Gastrocnemius medialis (tissue), 4 donors: ENCODE results near the gene CYFIP2. TPM values are rescaled to one million over a fixed set of nuclear protein-coding genes. Genes with fewer than 3 reads are reported as not detected.

ENCODE experiments used
- ATAC-seq, 2 donors: fragments of 150-250 bp; one replicate each; pipeline ENCODE4 v1.9.1; 2016
- DNase-seq, 2 donors: peaks; one replicate each; pipeline ENCODE4 v3.0.0-alpha.2; 2019
- H3K27ac ChIP-seq, 4 donors: fragments of 200-600 bp; sonication (generic); 1 replicate in 1 of 4; 2 replicates in 3 of 4; pipeline ENCODE4 v1.5.1; 2016 to 2018; ENCODE audit warnings: mild to moderate bottlenecking in 2 of 4, moderate library complexity in 1 of 4
- H3K27me3 ChIP-seq, 3 donors: fragments of 200-600 bp; sonication (generic) in 2 of 3; 1 replicate in 1 of 3; 2 replicates in 2 of 3; pipeline versions ENCODE4 v1.5.1 to v1.6.0; 2016 to 2019; ENCODE audit warnings: mild to moderate bottlenecking in 1 of 3, moderate library complexity in 1 of 3
- H3K36me3 ChIP-seq, 2 donors: fragments of 200-600 bp; sonication (generic) in 1 of 2; one replicate each; pipeline ENCODE4 v1.5.1; 2017 to 2018
- H3K4me1 ChIP-seq, 2 donors: fragments of 200-600 bp; sonication (generic) in 1 of 2; one replicate each; pipeline ENCODE4 v1.5.1; 2016 to 2017; ENCODE audit warnings: mild to moderate bottlenecking in 2 of 2
- H3K4me3 ChIP-seq, 4 donors: fragments of 200-600 bp; sonication (generic) in 3 of 4; 1 replicate in 1 of 4; 2 replicates in 3 of 4; pipeline ENCODE4 v1.5.1; 2016 to 2019; ENCODE audit warnings: mild to moderate bottlenecking in 2 of 4
- H3K9me3 ChIP-seq, 3 donors: fragments of 200-600 bp; sonication (generic) in 2 of 3; 1 replicate in 1 of 3; 2 replicates in 2 of 3; pipeline ENCODE4 v1.5.1; 2016 to 2019
- CTCF ChIP-seq, 5 experiments: fragments of 450-650 bp in 3 of 5; fragments of 200-600 bp in 2 of 5; sonication (generic) in 2 of 5; IDR thresholded peaks in 4 of 5; conservative IDR thresholded peaks in 1 of 5; 1 replicate in 4 of 5; 2 replicates in 1 of 5; pipeline ENCODE4 v1.5.1; 2016 to 2019; ENCODE audit warnings: antibody characterized with exemption in 5 of 5, mild to moderate bottlenecking in 3 of 5, moderate library complexity in 3 of 5
- POLR2A ChIP-seq, 2 donors: fragments of 450-650 bp; IDR thresholded peaks; one replicate each; pipeline ENCODE4 v1.6.1; 2017; ENCODE audit warnings: antibody characterized with exemption in 2 of 2, mild to moderate bottlenecking in 2 of 2, moderate library complexity in 2 of 2
- in situ Hi-C, 4 donors: fragments of 200-750 bp; cut with MboI; loops; one replicate each; pipeline versions ENCODE4 v1.15.0 to v1.8.0; 2017; ENCODE audit warnings: low sequenced_read_pairs in 4 of 4
- intact Hi-C: fragments of 100-400 bp; cut with DNase I; formaldehyde crosslinking; loops from one replicate; pipeline ENCODE4 v1.15.1; 2023; ENCODE audit warnings: low total_unique reads
- total RNA-seq, 4 donors: library from RNA; depleted of rRNA; stranded (reverse); fragments of >200 nt; gene quantifications; one replicate each; pipeline versions ENCODE4 v1.1.0 to v1.2.3, GENCODE V29; 2016

The CYFIP2 gene
- total RNA-seq, 4 donors from 2014 or later, result 5.9 to 15.5 (median 10.7) TPM

- intact Hi-C loops, result no loop called here
- no peak overlapping the region for H3K4me3 ChIP-seq
- in situ Hi-C loops, result no loop called here
These were observed 7.2 kb downstream of the CYFIP2 start for GRCh38 chr5:157273131-157273556.

DNA sequence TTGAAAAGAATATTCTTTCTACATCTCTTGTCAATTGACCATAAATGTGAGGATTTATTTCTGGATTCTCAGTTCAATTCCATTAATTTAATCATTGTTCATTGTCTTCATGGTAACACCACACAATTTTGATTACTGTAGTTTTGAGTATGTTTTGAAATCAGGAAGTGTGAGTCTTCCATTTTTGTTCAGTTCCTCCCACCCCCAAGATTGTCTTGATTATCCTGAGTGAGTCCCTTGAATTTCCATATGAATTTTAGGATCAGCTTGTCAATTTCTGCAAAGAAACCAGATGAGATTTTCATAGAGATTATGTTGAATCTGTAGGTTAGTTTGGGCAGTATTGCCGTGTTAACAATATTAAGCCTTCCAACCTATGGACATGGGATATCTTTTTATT lies 9.5 kb downstream of the CYFIP2 start:
- Histone ChIP-seq H3K27ac (no peak overlapping the region), H3K4me1 (no peaks in the 10 kb centered on the region), H3K9me3 (no peaks in the 10 kb centered on the region), H3K36me3 (no peaks in the 10 kb centered on the region), H3K27me3 (no peaks in the 10 kb centered on the region), H3K4me3 (no peak overlapping the region)
- intact Hi-C loops (no loop called here), in situ Hi-C loops (no loop called here)
- TF ChIP-seq POLR2A (IDR thresholded peaks at IDR 0.05), result no peak
- TF ChIP-seq CTCF (IDR thresholded peaks at IDR 0.05 in 4 of 5, conservative IDR thresholded peaks at IDR 0.05 in 1 of 5), result no peak
- DNase-seq (no peak), ATAC-seq (no peak)

More at GRCh38 chr5:157273131-157273556, 7.2 kb downstream of the CYFIP2 start:
- no peak for ATAC-seq
- Histone ChIP-seq H3K27me3 (no peaks in the 10 kb centered on the region), H3K4me1 (peaks cover 0 to 3% of the 10 kb centered on the region in 2 donors), H3K36me3 (no peaks in the 10 kb centered on the region), H3K27ac (no peak overlapping the region), H3K9me3 (no peaks in the 10 kb centered on the region)
- DNase-seq, result no peak
- TF ChIP-seq CTCF (IDR thresholded peaks at IDR 0.05 in 4 of 5, conservative IDR thresholded peaks at IDR 0.05 in 1 of 5), result no peak
- TF ChIP-seq POLR2A (IDR thresholded peaks at IDR 0.05), result no peak

DNA sequence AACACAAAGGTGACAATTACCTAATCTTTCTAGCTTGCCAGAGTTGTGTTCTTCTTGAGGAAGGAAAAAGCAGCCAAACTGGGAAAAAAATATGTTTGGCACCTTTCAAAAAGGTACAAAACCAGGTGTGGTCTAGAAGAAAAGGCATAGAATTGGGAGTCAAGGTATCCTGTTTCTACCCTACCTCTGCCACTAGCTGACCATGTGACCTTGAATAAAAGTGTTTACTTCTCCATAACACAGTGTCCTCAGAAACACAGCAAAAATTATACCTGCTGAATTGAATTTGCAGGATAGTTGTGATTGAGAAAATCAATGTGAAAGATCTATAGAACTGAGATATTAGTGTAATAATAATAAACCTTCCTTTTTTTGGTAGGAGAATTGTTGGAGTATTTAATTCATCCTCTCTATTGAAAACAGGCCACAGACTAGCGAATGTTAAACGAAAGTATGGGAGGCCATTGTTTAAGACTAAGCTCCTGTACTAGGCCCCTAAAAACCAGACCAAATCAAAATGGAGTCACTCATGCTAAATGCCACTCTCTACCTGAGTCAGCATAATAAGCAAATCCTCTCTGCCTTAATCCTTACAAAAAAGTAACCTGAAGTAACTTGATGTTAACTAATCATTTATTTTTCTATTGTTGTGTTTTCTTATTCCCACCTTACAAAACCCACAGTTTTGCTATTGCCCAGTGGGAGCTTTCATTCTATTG lies 12.6 kb downstream of the CYFIP2 start:
- no peaks in the 10 kb centered on the region for H3K27me3 ChIP-seq
- H3K27ac ChIP-seq, result no peak overlapping the region
- intact Hi-C loops (no loop called here), in situ Hi-C loops (no loop called here)
- no peak for ATAC-seq
- no peak for DNase-seq
- TF ChIP-seq CTCF (IDR thresholded peaks at IDR 0.05 in 4 of 5, conservative IDR thresholded peaks at IDR 0.05 in 1 of 5) (no peak), POLR2A (IDR thresholded peaks at IDR 0.05) (no peak)
- H3K9me3 ChIP-seq, result no peaks in the 10 kb centered on the region
- no peaks in the 10 kb centered on the region for H3K4me1 ChIP-seq
- H3K4me3 ChIP-seq, result no peak overlapping the region
- no peaks in the 10 kb centered on the region for H3K36me3 ChIP-seq

DNA sequence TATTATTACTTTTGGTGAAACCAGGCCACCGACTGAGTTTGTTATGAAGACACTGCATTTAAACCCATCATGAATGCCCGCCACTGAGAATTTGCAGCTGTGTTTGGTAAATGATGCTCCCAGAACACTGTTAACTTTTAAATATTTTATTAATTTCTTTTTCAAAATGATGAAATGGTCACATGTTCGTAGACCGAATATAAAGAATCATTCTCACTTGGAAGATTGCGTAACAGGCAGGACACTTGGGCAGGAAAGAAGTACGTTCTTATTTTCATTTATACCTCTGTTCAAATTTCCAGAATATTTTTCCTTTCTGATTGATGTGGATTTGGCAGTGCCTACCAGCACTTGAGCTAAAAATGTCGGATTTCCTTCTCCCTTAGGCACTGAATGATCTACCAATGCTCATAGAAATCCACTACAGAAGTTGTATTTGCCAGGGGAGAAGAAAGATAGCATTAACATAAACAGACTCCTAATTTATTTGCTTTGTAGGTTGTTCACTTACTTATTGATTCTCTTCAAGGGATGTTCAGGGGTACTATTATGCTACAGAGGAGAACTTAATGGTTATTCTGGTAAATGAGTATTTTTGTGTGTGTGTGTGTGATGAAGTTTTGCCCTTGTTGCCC lies 13.8 kb downstream of the CYFIP2 start:
- DNase-seq (no peak), ATAC-seq (no peak)
- intact Hi-C loops (no loop called here), in situ Hi-C loops (no loop called here)
- H3K4me3 ChIP-seq, result no peak overlapping the region
- H3K36me3 ChIP-seq, result no peaks in the 10 kb centered on the region
- peaks cover 3 to 9% of the 10 kb centered on the region in 2 donors for H3K4me1 ChIP-seq
- no peak for TF ChIP-seq POLR2A (IDR thresholded peaks at IDR 0.05)
- no peak for TF ChIP-seq CTCF (IDR thresholded peaks at IDR 0.05 in 4 of 5, conservative IDR thresholded peaks at IDR 0.05 in 1 of 5)
- no peaks in the 10 kb centered on the region for H3K27me3 ChIP-seq
- H3K9me3 ChIP-seq, result no peaks in the 10 kb centered on the region
- no peak overlapping the region for H3K27ac ChIP-seq
